Muscle of arm (tissue), 14 donors: ENCODE results near the gene ELOF1. TPM values are rescaled to one million over a fixed set of nuclear protein-coding genes. Genes with fewer than 3 reads are reported as not detected.
"Not testable (repeated sequence)": the region's sequence is repeated elsewhere in the genome, so short reads cannot be mapped to it uniquely, and the experiment has no call there.

ENCODE experiments used
- DNase-seq: peaks from one replicate; pipeline ENCODE4 v3.0.0-alpha.2; 2013
- long read RNA-seq, 11 donors: transcript quantifications; one replicate each; lab custom pipeline, GENCODE V29; 2026
- polyA plus RNA-seq, 12 donors: library from polyadenylated mRNA; unstranded; fragments of 120-200 nt; gene quantifications; one replicate each; pipeline ENCODE4 v1.2.1, GENCODE V29; 2013; ENCODE audit not compliant: insufficient read length in 12 of 12

The ELOF1 gene
- polyA plus RNA-seq: 10 to 100 TPM in 11 of 12 donors, not detected in 1; 24.0 to 54.6 (median 31.9) TPM
- long read RNA-seq, donor 1, transcript ELOF1-201 (4 exons, 1,019 nt): major isoform, 17 of 26 reads
- long read RNA-seq, donor 1, partial matches to known transcripts: 9 of 26 reads
- long read RNA-seq, donor 1, other reads (novel, unspliced or antisense): 0 of 26 reads
- long read RNA-seq, donor 2, transcript ELOF1-201 (4 exons, 1,019 nt): major isoform, 22 of 22 reads
- long read RNA-seq, donor 2, partial matches to known transcripts: 0 of 22 reads
- long read RNA-seq, donor 2, other reads (novel, unspliced or antisense): 0 of 22 reads
- long read RNA-seq, donor 3, transcript ELOF1-201 (4 exons, 1,019 nt): major isoform, 13 of 18 reads
- long read RNA-seq, donor 3, partial matches to known transcripts: 5 of 18 reads
- long read RNA-seq, donor 3, other reads (novel, unspliced or antisense): 0 of 18 reads
- long read RNA-seq, donor 4, transcript ELOF1-201 (4 exons, 1,019 nt): major isoform, 6 of 6 reads
- long read RNA-seq, donor 4, partial matches to known transcripts: 0 of 6 reads
- long read RNA-seq, donor 4, other reads (novel, unspliced or antisense): 0 of 6 reads
- long read RNA-seq, donor 5, transcript ELOF1-201 (4 exons, 1,019 nt): major isoform, 32 of 46 reads
- long read RNA-seq, donor 5, partial matches to known transcripts: 14 of 46 reads
- long read RNA-seq, donor 5, other reads (novel, unspliced or antisense): 0 of 46 reads
- long read RNA-seq, donor 6, transcript ELOF1-201 (4 exons, 1,019 nt): major isoform, 12 of 12 reads
- long read RNA-seq, donor 6, partial matches to known transcripts: 0 of 12 reads
- long read RNA-seq, donor 6, other reads (novel, unspliced or antisense): 0 of 12 reads
- long read RNA-seq, donor 7, transcript ELOF1-201 (4 exons, 1,019 nt): major isoform, 8 of 8 reads
- long read RNA-seq, donor 7, partial matches to known transcripts: 0 of 8 reads
- long read RNA-seq, donor 7, other reads (novel, unspliced or antisense): 0 of 8 reads
- long read RNA-seq, donor 8, transcript ELOF1-201 (4 exons, 1,019 nt): major isoform, 13 of 13 reads
- long read RNA-seq, donor 8, partial matches to known transcripts: 0 of 13 reads
- long read RNA-seq, donor 8, other reads (novel, unspliced or antisense): 0 of 13 reads
- long read RNA-seq, donor 9, transcript ELOF1-201 (4 exons, 1,019 nt): major isoform, 8 of 8 reads
- long read RNA-seq, donor 9, partial matches to known transcripts: 0 of 8 reads
- long read RNA-seq, donor 9, other reads (novel, unspliced or antisense): 0 of 8 reads
- long read RNA-seq, donor 10, transcript ELOF1-201 (4 exons, 1,019 nt): major isoform, 16 of 16 reads
- long read RNA-seq, donor 10, partial matches to known transcripts: 0 of 16 reads
- long read RNA-seq, donor 10, other reads (novel, unspliced or antisense): 0 of 16 reads
- long read RNA-seq, donor 11, transcript ELOF1-201 (4 exons, 1,019 nt): major isoform, 25 of 25 reads
- long read RNA-seq, donor 11, partial matches to known transcripts: 0 of 25 reads
- long read RNA-seq, donor 11, other reads (novel, unspliced or antisense): 0 of 25 reads

- peak; percentile 98 for DNase-seq
Observed at GRCh38 chr19:11558881-11559828, at the start of gene ELOF1. Gene ELOF1 (minus strand): TSS chr19:11559230. CDS start chr19:11554347, 4,883 bp downstream.

DNA sequence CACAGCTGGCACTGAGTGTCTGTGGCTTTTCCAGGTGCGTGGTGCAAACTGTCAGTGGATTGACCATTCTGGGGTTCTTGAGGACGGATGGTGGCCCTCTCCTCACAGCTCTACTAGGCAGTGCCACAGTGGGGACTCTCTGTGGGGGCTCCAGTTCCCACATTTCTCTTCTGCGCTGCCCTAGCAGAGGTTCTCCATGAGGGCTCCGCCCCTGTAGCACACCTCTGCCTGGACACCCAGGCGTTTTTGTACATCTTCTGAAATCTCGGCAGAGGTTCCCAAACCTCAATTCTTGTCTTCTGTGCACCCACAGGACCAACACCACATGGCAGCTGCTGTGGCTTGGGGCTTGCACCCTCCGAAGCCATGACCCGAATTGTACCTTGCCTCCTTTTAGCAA, 47.5 kb upstream of the ELOF1 start:
- no peak for DNase-seq

DNA sequence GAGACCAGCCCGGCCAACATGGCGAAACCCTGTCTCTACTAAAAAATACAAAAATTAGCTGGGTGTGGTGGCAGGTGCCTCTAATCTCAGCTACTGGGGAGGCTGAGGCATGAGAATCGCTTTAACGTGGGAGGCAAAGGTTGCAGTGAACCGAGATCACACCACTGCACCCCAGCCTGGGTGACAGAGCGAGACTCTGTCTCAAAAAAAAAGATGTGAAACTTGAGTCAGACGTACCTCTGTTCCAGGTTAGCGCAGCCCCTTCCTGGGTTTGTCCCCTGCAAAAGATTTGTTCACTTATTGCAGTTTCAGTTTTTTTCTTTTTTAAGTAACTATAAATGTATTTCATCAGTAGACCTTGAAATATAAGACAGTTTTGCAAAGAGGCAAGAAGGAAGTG, 40.7 kb upstream of the ELOF1 start:
- DNase-seq: not testable (repeated sequence)

- DNase-seq: no peak
Observed at GRCh38 chr19:11598746-11599145, 39.7 kb upstream of the ELOF1 start.

GRCh38 chr19:11598103-11598483, 39.1 kb upstream of the ELOF1 start:
- DNase-seq: no peak

DNA sequence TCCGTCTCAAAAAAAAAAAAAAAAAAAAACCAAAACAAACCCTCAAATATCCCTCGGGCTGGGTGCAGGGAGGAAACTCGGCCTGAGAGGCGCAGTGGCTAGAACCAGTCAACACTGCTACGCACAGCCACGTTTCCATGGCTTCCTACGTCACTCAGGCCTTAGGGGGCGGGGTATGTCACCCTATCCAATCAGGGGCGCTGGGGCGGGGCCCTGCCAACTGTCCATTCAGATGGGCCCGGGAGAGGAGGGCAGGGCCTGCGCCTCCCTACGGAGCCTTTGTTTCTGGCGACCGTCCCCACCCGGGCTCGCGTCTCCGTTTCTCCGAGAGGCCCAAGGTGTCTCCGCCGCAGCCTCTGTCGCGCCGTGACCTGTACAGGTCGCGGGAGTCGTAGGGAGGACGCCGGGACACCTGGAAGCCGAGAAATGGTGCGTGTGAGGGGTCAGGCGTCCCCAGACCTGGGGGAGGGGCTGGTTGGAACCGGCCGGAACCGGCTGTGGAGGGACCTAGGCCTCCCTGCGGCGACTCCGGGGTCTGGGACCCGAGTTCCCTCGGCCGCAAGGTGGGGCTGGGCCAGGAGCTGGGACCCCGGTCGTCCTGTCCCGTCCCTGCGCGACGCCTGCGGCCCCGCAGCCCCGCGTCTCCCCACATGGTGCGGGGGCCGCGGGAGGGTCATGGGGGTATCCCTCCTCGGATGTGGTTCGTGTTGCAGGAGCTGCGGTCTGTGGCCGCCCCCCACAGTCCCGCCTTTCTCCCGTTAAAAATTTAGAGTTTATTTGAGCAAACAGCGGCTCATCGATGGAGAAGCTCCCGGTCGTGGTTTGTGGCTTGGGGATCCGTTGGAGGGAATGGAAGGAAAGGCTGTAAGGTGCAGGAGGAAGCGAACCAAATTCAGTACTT, 38.4 kb upstream of the ELOF1 start, which contains the start of gene ZNF627:
TSS of gene ZNF627 (plus strand) at position 282 of the 901 bp plus-strand sequence. CDS start at position 427, 145 bp downstream.
- peak; percentile 98 for DNase-seq

- no peak for DNase-seq
Observed at GRCh38 chr19:11596156-11596555, 37.1 kb upstream of the ELOF1 start.

- no peak for DNase-seq
Observed at GRCh38 chr19:11594084-11594483, 35.1 kb upstream of the ELOF1 start.

GRCh38 chr19:11587975-11588631, 29.1 kb upstream of the ELOF1 start:
- no peak for DNase-seq

GRCh38 chr19:11587302-11587974, 28.4 kb upstream of the ELOF1 start:
- peak; percentile 75 for DNase-seq

GRCh38 chr19:11586331-11586730, 27.3 kb upstream of the ELOF1 start:
- no peak for DNase-seq

DNA sequence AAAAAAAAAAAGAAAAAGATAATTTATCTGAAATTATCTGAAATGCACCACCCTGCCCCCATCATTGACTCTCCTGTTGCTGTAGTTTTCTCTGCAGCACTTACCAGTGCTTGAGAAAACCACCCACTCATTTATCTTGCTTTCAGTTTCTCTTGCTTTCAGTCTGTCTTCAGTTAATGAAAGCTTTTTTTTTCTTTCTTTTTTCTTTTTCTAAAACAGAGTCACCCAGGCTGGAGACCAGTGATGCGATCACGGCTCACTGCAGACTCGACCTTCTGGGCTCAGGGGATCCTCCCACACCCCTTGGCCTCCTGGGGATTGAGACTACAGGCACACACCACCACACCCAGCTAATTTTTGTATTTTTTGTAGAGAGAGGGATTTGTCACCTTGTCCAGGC, 22.7 kb upstream of the ELOF1 start:
- DNase-seq: no peak

- DNase-seq: no peak
Observed at GRCh38 chr19:11580116-11580515, 21.1 kb upstream of the ELOF1 start.

DNA sequence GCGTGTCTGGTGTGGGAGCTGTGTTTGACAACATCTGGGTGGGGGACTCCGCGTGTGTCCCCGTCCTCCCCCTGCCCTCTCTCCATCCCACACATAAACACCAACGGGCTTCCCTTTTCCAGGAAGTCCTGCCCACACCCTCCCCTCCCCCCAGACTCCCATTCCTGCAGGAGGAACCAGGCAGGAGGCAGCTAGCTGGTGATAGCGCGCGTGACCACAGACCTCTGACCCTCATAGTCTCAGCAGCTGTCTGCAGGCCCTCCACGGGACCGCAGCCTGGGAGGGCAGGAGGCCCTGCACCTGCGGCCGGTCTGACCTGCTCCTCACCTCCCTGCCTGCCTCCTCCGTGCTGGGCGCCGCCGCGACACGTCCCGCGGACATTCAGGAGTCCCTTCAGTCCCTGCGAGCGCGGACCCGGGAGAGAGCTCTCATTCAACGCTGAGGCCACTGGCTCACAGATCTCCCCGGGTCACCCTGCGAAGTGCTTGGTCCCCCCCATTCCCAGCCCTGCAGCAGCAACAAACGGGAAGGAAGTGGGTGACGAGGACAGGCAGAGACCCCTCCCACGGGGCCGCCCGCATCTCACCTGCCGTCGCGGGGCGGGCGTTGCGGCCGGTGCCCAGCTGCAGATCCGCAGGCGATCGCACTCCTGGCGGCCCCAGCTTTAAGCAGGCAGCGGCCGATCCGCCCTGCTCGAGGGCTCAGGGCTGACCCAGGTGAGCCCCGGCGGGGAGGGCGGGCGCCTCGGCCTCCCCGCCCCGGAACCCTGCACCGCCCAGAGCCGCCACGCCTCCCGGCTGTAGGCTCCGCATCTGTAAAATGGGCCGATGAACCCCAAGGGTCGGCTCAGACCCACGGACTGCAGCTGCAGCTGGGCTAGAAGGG, 19.5 kb upstream of the ELOF1 start:
- DNase-seq: no peak

DNA sequence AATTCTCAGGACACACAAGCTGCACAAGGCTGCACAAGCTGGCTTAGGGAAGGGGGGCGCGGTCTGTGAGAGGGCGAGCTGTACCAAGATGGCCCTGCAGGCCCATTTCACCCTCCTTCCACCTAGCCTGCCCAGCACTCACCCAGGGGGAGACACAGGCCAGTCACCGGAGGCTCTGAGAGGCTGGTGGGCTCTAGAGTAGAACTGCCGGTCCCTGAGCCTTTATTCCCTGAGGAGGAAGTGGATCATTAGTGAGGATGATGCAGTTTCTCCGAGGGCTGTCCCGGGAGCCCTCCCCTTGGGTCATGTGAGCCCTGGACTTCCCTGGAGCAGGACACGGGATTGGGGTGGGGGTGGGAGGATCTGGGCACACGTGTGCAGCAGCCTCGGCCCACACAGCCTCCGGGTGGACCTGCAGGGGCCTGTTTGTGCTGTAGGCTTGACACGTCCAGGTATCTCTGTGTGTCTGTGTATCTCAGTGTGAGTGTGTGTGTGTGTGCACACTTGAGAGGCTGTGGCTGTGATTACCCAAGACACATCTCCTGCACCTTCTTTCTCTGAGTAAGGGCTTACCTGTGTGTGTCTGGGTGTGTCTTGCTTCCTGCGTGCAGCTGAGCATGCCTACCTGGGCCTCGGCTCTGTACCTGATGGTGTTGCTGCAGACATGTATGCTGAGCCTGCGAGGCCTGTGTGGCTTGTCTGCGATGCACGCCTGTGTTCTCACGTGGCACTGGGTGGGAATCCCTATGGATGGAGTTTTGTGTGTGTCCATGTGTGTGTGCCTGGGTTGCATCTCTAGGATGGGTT, 18.6 kb upstream of the ELOF1 start, which contains the start of gene ACP5:
TSS of gene ACP5 (minus strand) at position 195 of the 807 bp plus-strand sequence. CDS start 328 bp downstream, outside the sequence.
- no peak for DNase-seq

DNA sequence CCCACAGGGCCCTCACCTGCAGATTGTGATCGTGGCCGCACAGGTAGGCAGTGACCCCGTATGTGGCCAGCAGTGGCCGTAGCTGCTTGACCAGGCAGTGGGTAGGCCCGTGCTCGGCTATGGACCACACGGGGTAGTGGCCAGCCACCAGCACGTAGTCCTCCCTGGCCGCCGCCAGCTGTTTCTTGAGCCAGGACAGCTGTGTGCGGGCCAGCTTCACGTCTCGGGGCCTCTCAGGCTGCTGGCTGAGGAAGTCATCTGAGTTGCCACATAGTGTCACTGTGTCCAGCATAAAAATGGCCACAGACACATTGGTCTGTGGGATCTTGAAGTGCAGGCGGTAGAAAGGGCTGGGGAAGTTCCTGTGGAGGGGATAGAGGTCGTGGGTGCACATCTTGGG, 17.2 kb upstream of the ELOF1 start:
- no peak for DNase-seq
